Cardiac muscle cell (in vitro differentiated cells and primary cell): ENCODE data around the gene CACNA1C. TPM values are rescaled to one million over a fixed set of nuclear protein-coding genes. Genes with fewer than 3 reads are reported as not detected.

Experiments
- DNase-seq, 2 donors: peaks; one replicate each; pipeline versions ENCODE4 v3.0.0 to v3.0.0-alpha.2; 2010 to 2017; ENCODE audit warnings: low read depth in 1 of 2, low spot score in 1 of 2
- H3K27ac ChIP-seq: fragments of 200-600 bp; sonication (generic); 2 replicates; pipeline ENCODE4 v1.5.1; 2016
- H3K27me3 ChIP-seq: fragments of 200-600 bp; sonication (generic); 2 replicates; pipeline ENCODE4 v1.6.0; 2016; ENCODE audit warnings: control low read depth
- H3K36me3 ChIP-seq: fragments of 200-600 bp; sonication (generic); 2 replicates; pipeline ENCODE4 v1.5.1; 2016; ENCODE audit warnings: control low read depth
- H3K4me1 ChIP-seq: fragments of 200-600 bp; sonication (generic); 2 replicates; pipeline ENCODE4 v1.8.1; 2017; ENCODE audit warnings: low read depth, mild to moderate bottlenecking, mixed run types
- H3K4me3 ChIP-seq: fragments of 200-600 bp; sonication (generic); 2 replicates; pipeline ENCODE4 v1.5.1; 2016; ENCODE audit warnings: mild to moderate bottlenecking
- H3K9me3 ChIP-seq: fragments of 200-600 bp; sonication (generic); 2 replicates; pipeline ENCODE4 v1.5.1; 2017; ENCODE audit warnings: low read depth, mild to moderate bottlenecking, control low read depth
- polyA plus RNA-seq: library from polyadenylated mRNA; unstranded; fragments of >200 nt; fragmentation: Nextera tagmentation; extraction: Ambion mirVana; gene quantifications from 2 replicates; pipeline ENCODE4 v1.2.1, GENCODE V29; 2016
- total RNA-seq: library from RNA; depleted of rRNA; stranded (reverse); fragments of >200 nt; gene quantifications from 2 replicates; pipeline ENCODE4 v1.2.3, GENCODE V29; 2016
- TF ChIP-seq, protein P1 (sequence below): IDR thresholded peaks from 2 replicates; pipeline ENCODE4 v1.5.1; 2012; ENCODE audit warnings: low read depth, mild to moderate bottlenecking, low read length

The CACNA1C gene
- total and polyA plus RNA-seq, 2 experiments from 2014 or later, result 40.8 to 77.8 TPM

DNA sequence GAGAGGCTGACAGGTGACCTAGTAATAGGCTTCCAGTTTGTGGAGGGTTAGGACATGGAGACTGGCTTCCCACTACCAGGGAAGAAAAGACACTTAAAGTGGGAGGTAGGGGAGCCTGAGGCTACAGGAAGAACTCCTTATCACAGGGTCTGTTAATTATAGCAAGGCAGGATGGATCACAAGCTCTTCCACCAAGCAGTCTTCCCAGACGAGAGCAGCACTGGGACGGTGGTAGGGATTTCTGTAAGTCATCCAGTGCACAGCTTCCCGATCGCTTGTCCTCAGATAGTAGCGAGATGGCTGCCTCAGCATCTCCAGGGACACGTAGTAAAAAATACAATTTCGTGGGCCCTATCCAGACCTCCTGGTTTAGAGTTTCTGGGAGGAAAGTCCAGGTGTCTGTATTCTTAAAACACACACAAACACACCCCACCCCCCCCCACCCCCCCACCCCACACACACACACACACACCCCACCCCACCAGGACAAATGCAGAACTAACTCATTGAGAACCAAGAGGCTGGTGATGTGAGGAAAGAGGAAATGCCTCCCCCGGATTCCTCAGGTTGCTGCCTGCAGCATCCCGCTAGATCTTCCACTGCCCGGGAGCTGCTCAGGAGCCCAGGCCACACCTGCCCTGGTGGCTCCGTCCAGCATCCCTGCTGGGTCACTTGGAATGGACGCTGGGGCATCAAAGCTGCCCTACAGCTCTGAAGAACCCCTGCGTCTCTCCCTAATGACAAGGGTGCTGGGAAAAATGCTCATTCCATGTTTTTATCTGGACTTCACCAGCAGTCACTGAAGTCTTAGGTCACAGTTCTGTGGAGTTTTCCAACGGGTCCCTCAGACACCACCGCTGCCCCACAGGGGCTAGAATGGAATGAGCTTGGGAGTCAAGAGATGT is 307.2 kb downstream of the CACNA1C start:
- no peak overlapping the region for H3K27ac ChIP-seq
- peaks cover 17% of the 10 kb centered on the region for H3K4me1 ChIP-seq
- no peak for DNase-seq
- H3K36me3 ChIP-seq, result no peaks in the 10 kb centered on the region
- H3K27me3 ChIP-seq, result no peaks in the 10 kb centered on the region
- H3K4me3 ChIP-seq, result no peak overlapping the region
- no peaks in the 10 kb centered on the region for H3K9me3 ChIP-seq
- TF ChIP-seq, protein P1, sequence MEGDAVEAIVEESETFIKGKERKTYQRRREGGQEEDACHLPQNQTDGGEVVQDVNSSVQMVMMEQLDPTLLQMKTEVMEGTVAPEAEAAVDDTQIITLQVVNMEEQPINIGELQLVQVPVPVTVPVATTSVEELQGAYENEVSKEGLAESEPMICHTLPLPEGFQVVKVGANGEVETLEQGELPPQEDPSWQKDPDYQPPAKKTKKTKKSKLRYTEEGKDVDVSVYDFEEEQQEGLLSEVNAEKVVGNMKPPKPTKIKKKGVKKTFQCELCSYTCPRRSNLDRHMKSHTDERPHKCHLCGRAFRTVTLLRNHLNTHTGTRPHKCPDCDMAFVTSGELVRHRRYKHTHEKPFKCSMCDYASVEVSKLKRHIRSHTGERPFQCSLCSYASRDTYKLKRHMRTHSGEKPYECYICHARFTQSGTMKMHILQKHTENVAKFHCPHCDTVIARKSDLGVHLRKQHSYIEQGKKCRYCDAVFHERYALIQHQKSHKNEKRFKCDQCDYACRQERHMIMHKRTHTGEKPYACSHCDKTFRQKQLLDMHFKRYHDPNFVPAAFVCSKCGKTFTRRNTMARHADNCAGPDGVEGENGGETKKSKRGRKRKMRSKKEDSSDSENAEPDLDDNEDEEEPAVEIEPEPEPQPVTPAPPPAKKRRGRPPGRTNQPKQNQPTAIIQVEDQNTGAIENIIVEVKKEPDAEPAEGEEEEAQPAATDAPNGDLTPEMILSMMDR, result no peak

DNA sequence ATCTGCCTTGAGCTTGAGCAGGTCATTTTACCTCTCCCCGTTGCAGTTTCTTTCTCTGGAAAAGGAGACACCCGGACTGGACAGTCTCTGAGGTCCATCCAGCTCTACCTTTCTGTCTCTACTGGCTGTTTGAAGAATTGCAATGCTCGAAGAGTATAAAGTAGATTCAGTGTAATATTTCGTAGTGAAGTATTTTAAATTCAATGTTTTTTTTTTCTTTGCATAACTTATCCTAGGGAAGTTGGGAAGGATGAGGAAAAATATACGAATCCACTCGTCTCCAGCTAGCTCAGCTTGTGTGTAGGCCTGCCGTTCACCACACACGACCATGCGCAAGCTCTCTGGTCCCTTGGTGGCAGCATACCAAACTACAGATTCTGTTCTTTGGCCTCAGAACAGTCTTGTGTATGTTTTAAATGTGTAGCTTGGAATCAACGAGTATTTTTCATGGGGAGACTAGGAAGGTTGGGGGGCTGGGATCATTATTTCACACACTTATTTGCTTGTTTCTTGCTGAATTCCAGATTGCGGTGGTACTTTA is 307.9 kb downstream of the CACNA1C start:
- Histone ChIP-seq H3K9me3 (no peaks in the 10 kb centered on the region), H3K27ac (no peak overlapping the region), H3K36me3 (no peaks in the 10 kb centered on the region), H3K27me3 (no peaks in the 10 kb centered on the region), H3K4me1 (peaks cover 12% of the 10 kb centered on the region), H3K4me3 (no peak overlapping the region)
- TF ChIP-seq, protein P1, result peak; percentile 27
- no peak for DNase-seq

DNA sequence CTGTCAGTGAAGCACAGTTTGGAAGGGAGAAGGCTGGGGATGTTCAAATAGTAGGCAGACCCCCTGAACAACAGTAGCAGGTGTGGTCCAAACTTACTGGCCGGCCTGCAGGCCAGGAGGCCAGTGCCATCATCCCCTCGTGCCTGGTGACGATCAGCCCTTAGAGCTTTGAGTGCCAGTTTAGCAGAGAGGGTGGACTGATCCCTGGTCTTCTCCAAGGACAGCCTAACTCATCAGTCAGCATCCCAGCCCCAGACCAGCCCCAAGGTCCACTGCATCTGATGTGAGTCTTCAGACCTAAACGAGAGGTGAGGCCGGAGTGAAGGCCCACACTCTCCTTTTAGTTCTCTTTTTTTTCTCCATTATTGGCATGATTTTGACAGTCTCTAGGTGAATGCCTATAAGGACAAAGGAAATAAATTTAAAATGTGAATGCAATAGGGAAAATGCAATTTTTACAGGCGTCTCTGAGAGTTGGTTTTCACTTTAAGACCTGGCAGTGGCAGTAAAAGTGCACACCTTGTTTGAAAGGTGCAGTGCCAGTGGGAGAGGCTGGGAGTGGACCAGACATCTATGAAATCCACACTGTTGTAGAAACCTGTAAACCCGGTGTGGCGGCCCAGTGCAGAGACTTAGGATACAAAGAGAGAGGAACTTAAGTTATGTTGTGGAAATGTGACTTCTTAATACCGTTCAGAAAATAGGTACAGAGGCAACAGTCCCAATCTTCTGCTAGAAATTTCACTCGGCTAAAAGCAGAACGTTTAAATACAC is 311.2 kb downstream of the CACNA1C start:
- Histone ChIP-seq H3K9me3 (no peaks in the 10 kb centered on the region), H3K27ac (no peak overlapping the region), H3K4me1 (peaks cover 12% of the 10 kb centered on the region), H3K27me3 (no peaks in the 10 kb centered on the region), H3K36me3 (no peaks in the 10 kb centered on the region), H3K4me3 (no peak overlapping the region)
- TF ChIP-seq, protein P1, result no peak
- no peak for DNase-seq

DNA sequence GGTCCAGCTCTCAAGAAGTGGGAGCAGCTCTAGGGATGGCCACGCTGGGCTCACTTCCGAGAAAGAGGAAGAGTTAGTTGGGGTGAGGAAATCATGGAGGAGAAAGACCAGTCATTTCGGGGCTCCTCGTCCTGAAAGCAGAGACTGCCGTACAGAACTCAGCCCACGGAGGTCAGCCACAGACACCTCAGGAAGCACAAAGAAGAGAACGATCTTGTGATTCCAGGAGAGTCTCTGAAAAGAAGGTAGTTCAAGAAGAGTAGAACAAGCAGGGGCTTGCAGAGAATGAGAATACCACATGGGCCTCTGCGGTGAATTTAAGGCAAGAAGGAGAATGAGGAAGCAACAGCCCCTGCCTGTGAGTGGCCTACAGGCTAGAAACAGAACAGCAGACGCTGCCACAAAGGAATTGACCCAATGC is 311.9 kb downstream of the CACNA1C start:
- Histone ChIP-seq H3K27ac (no peak overlapping the region), H3K9me3 (no peaks in the 10 kb centered on the region), H3K27me3 (no peaks in the 10 kb centered on the region), H3K36me3 (no peaks in the 10 kb centered on the region), H3K4me1 (peaks cover 7% of the 10 kb centered on the region), H3K4me3 (no peak overlapping the region)
- TF ChIP-seq, protein P1, result no peak
- no peak for DNase-seq

DNA sequence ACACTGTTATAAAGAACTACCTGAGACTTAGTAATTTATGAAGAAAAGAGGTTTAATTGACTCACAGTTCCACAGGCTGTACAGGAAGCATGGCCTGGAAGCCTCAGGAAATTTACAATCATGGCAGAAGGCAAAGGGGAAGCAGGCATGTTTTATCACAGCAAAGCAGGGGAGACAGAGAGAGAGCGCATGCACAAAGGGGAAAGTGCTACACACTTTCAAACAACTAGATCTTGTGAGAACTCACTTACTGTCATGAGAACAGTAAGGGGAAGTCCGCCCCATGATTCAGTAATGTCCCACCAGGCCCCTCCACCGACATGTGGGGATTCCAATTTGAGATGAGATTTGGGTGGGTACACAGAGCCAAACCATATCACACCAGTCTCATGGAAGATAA is 313.9 kb downstream of the CACNA1C start:
- Histone ChIP-seq H3K36me3 (no peaks in the 10 kb centered on the region), H3K9me3 (no peaks in the 10 kb centered on the region), H3K4me1 (peaks cover 4% of the 10 kb centered on the region), H3K4me3 (no peak overlapping the region), H3K27me3 (no peaks in the 10 kb centered on the region), H3K27ac (no peak overlapping the region)
- DNase-seq, result no peak
- TF ChIP-seq, protein P1, result no peak
